Heart left ventricle (tissue), 16 donors: ENCODE results near the gene NPY1R. TPM values are rescaled to one million over a fixed set of nuclear protein-coding genes. Genes with fewer than 3 reads are reported as not detected.

Experiments used
- ATAC-seq, 4 donors: fragments of 200-7000 bp; cut with Tn5 transposase; one replicate each; pipeline ENCODE4 v1.9.1; 2020 to 2022; ENCODE audit warnings: moderate library complexity in 4 of 4, mild to moderate bottlenecking in 3 of 4, moderate number of reproducible peaks in 1 of 4
- DNase-seq, 5 donors: peaks; one replicate each; pipeline ENCODE4 v3.0.0-alpha.2; 2020
- H3K27ac ChIP-seq, 12 donors: fragments of 200-600 bp; sonication (generic) in 4 of 12; one replicate each; pipeline versions ENCODE4 v1.5.0 to v1.8.0; 2016 to 2022; ENCODE audit warnings: mild to moderate bottlenecking in 2 of 12
- H3K27me3 ChIP-seq, 9 donors: fragments of 200-600 bp; sonication (generic) in 2 of 9; one replicate each; pipeline versions ENCODE4 v1.5.1 to v1.8.0; 2016 to 2022; ENCODE audit warnings: mild to moderate bottlenecking in 3 of 9
- H3K36me3 ChIP-seq, 9 donors: fragments of 200-600 bp; sonication (generic) in 2 of 9; one replicate each; pipeline versions ENCODE4 v1.5.0 to v1.8.0; 2018 to 2022; ENCODE audit warnings: mild to moderate bottlenecking in 2 of 9
- H3K4me1 ChIP-seq, 12 donors: fragments of 200-600 bp; sonication (generic) in 4 of 12; one replicate each; pipeline versions ENCODE4 v1.5.0 to v1.8.0; 2016 to 2022; ENCODE audit warnings: mild to moderate bottlenecking in 3 of 12
- H3K4me3 ChIP-seq, 12 donors: fragments of 200-600 bp; sonication (generic) in 4 of 12; one replicate each; pipeline versions ENCODE4 v1.5.0 to v1.8.0; 2017 to 2022; ENCODE audit warnings: mild to moderate bottlenecking in 9 of 12, moderate library complexity in 4 of 12
- H3K9me3 ChIP-seq, 12 donors: fragments of 200-600 bp; sonication (generic) in 4 of 12; one replicate each; pipeline versions ENCODE4 v1.5.0 to v1.8.0; 2016 to 2022; ENCODE audit warnings: mild to moderate bottlenecking in 1 of 12
- CTCF ChIP-seq, 12 donors: fragments of 200-600 bp; sonication (generic) in 4 of 12; IDR thresholded peaks; one replicate each; pipeline versions ENCODE4 v1.5.0 to v1.8.0; 2018 to 2022; ENCODE audit warnings: antibody characterized with exemption in 12 of 12, mild to moderate bottlenecking in 5 of 12
- POLR2A ChIP-seq, 2 donors: fragments of 450-650 bp; IDR thresholded peaks; one replicate each; pipeline ENCODE4 v1.6.1; 2017; ENCODE audit warnings: antibody characterized with exemption in 2 of 2, mild to moderate bottlenecking in 2 of 2, moderate library complexity in 2 of 2
- WGBS, 4 donors: extraction: QIAGEN DNeasy Blood & Tissue Kit in 2 of 4; methylation state at CpG; one replicate each; pipeline versions ENCODE4 v1.1.5 to v1.1.7; 2013 to 2018; 5-methylcytosine and 5-hydroxymethylcytosine counted together
- intact Hi-C, 10 donors: fragments of 100-400 bp; cut with DNase I; formaldehyde crosslinking; loops; one replicate each; pipeline versions ENCODE4 v1.11.1 to v1.14.2; 2022
- polyA plus RNA-seq, 2 donors: library from polyadenylated mRNA; stranded (reverse); fragments of 200-250 nt; gene quantifications; one replicate each; pipeline ENCODE4 v1.2.3, GENCODE V29; 2013
- total RNA-seq, 9 donors: library from RNA; depleted of rRNA in 2 of 9; stranded (reverse); fragments of >200 nt in 2 of 9; fragmentation: NEBNext Ultra II Directional in 3 of 9; extraction: Animal tissue kit (Norgen Biotek cat#: 25700) in 3 of 9; gene quantifications; one replicate each; pipeline versions ENCODE4 v1.1.0 to v1.2.4, GENCODE V29; 2016 to 2023
- donor health status: ischemic (EF 13 %, LVEDD 7.1; RV severe dilation, severe dysfunction).
- donor health status: healthy with polysubstance abuse.
- donor health status: DM: no; HTN: yes; CAD: no.
- donor health status: DM: no; HTN: no; CAD: no.
- donor health status: ischemic (EF 25% LVEDD 6.9; RV normal size, moderate dysfunction).
- donor health status: ischemic (EF 25% LVEDD 5.7; RV mildly dilated, moderate dysfunction).
- donor health status: healthy.
- donor health status: DM: yes; HTN: yes; CAD: no.
- donor health status: ischemic (EF 35%, LVEDD 5.7; RV mildly dilated, moderate dysfunction).
- donor health status: nonischemic (EF 11% LVEDD 7.7; RV severe dilation, severe dysfunction).
- donor health status: DM: yes; HTN: yes; CAD: no.
- donor health status: PGD.
- donor health status: ischemic (EF 29% LVEDD 5.4; RV normal size, mild dysfunction).
- donor health status: nonischemic (EF 23%, LVEDD 6.1; RV moderate dilation, normal function).

NPY1R gene
- total and polyA plus RNA-seq, 11 donors: 0.19 to 2.5 (median 0.44) TPM

GRCh38 chr4:163367651-163368050 lies 35.3 kb upstream of the NPY1R start:
- no peaks in the 10 kb centered on the region for H3K9me3 ChIP-seq
- ATAC-seq (no peak), DNase-seq (no peak)
- TF ChIP-seq POLR2A (IDR thresholded peaks at IDR 0.05): no peak
- no peak for TF ChIP-seq CTCF (IDR thresholded peaks at IDR 0.05)
- no peak overlapping the region for H3K27ac ChIP-seq
- H3K27me3 ChIP-seq: peaks cover 0 to 7% (median 0%) of the 10 kb centered on the region in 9 donors
- H3K4me1 ChIP-seq: no peaks in the 10 kb centered on the region
- no peak overlapping the region for H3K4me3 ChIP-seq
- no peaks in the 10 kb centered on the region for H3K36me3 ChIP-seq
- intact Hi-C loops: no loop called here
- 42 to 76% (median 70%) methylated on average over 3 of the region's 3 CpGs for WGBS, 4 donors

- intact Hi-C loops: no loop called here
- Histone ChIP-seq H3K9me3 (no peaks in the 10 kb centered on the region), H3K27me3 (peaks cover 0 to 7% (median 0%) of the 10 kb centered on the region in 9 donors), H3K36me3 (no peaks in the 10 kb centered on the region), H3K4me1 (no peaks in the 10 kb centered on the region), H3K27ac (no peak overlapping the region), H3K4me3 (no peak overlapping the region)
- 86 to 96% (median 90%) methylated on average over 1 of the region's 1 CpG for WGBS, 4 donors
- ATAC-seq: no peak
- no peak for TF ChIP-seq CTCF (IDR thresholded peaks at IDR 0.05)
- no peak for TF ChIP-seq POLR2A (IDR thresholded peaks at IDR 0.05)
- DNase-seq: no peak
Measured at GRCh38 chr4:163356104-163356503, 23.7 kb upstream of the NPY1R start.

GRCh38 chr4:163353054-163353453 lies 20.7 kb upstream of the NPY1R start:
- Histone ChIP-seq H3K9me3 (no peaks in the 10 kb centered on the region), H3K4me3 (no peak overlapping the region), H3K36me3 (no peaks in the 10 kb centered on the region), H3K4me1 (no peaks in the 10 kb centered on the region), H3K27me3 (peaks cover 0 to 15% (median 0%) of the 10 kb centered on the region in 9 donors), H3K27ac (no peak overlapping the region)
- DNase-seq (no peak), ATAC-seq (no peak)
- intact Hi-C loops: no loop called here
- TF ChIP-seq POLR2A (IDR thresholded peaks at IDR 0.05): no peak
- TF ChIP-seq CTCF (IDR thresholded peaks at IDR 0.05): no peak
- 56 to 57% (median 56%) methylated on average over 3 of the region's 3 CpGs for WGBS, 4 donors

- H3K27ac ChIP-seq: no peak overlapping the region
- TF ChIP-seq CTCF (IDR thresholded peaks at IDR 0.05) (no peak), POLR2A (IDR thresholded peaks at IDR 0.05) (no peak)
- no peak for ATAC-seq
- no peaks in the 10 kb centered on the region for H3K36me3 ChIP-seq
- no peaks in the 10 kb centered on the region for H3K9me3 ChIP-seq
- H3K27me3 ChIP-seq: peaks cover 0 to 31% (median 3%) of the 10 kb centered on the region in 9 donors
- H3K4me1 ChIP-seq: no peaks in the 10 kb centered on the region
- H3K4me3 ChIP-seq: no peak overlapping the region
- intact Hi-C loops: no loop called here
- no peak for DNase-seq
Measured at GRCh38 chr4:163350672-163351071, 18.3 kb upstream of the NPY1R start.
